ENCODE measurements around the gene CYP11A1. TPM values are rescaled to one million over a fixed set of nuclear protein-coding genes. Genes with fewer than 3 reads are reported as not detected.

The CYP11A1 gene
- total and polyA plus RNA-seq, 10 of the 15 experiments (the other 5 are each of a cell fraction or from before 2014, with no cell fraction given) = 0.11 to 1.2 (median 0.23) TPM; not detected in 5

DNA sequence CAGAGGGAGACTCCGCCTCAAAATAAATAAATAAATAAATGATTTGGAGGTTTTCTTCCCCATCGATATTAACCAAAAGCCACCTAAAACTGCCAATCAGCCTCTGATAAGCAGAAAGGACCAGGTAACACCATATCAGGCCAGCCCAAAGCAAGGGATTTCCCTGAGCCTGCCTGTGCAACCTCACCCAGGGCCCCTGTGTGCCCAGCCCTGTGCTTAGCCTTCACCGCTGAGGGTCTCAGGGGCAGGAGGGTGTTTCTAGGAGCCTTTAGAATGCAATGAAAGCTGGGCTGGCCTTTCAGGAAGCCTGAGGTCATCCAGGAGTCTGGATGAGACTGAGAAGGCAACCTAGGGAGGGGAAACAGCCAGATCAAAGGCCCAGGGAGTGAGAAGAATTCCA lies 35.4 kb downstream of the CYP11A1 start:
- no peaks in the 10 kb centered on the region for H3K36me3 ChIP-seq (ENCODE audit: control insufficient read depth in 2 of 2, insufficient read depth in 2 of 2, low read length in 1 of 2)
- H4K20me1 ChIP-seq (ENCODE audit: control insufficient read depth, insufficient read depth) = no peaks in the 10 kb centered on the region; the same call in 1 of the 2 replicates
- WGBS (ENCODE audit: insufficient coverage, insufficient replicate concordance, low lambda C conversion rate, missing lambda C conversion rate) = 65% methylated on average over 3 of the region's 3 CpGs
- H3K9ac ChIP-seq (ENCODE audit: control insufficient read depth, insufficient read depth, low read length) = no peak overlapping the region
- FAIRE-seq = no peak
- in situ Hi-C loops (cut with MboI) = no loop called here
- H2AFZ ChIP-seq (ENCODE audit: control insufficient read depth, low read depth, low read length) = no peak overlapping the region
- RAD21 ChIA-PET (ENCODE audit: unreplicated experiment) = no interaction called here
- no TSS peak for BruUV-seq (replicated peaks)
- H3K4me1 ChIP-seq (ENCODE audit: control insufficient read depth, insufficient read depth, low read length) = no peaks in the 10 kb centered on the region
- no peak for ATAC-seq
- no peaks in the 10 kb centered on the region for H3K79me2 ChIP-seq (ENCODE audit: control insufficient read depth, insufficient read depth, low read length)
- no peak overlapping the region for H3K4me3 ChIP-seq
- SMC1A ChIA-PET (ENCODE audit: uncharacterized antibody, unreplicated experiment) = no interaction called here
- CTCF ChIA-PET = no interaction called here
- POLR2A ChIA-PET = no interaction called here
- TF ChIP-seq ELK1 (IDR thresholded peaks at IDR 0.05; ENCODE audit: low read depth, low read length) = no peak
- TF ChIP-seq SKIL (IDR thresholded peaks at IDR 0.05; ENCODE audit: low read depth, poor library complexity, severe bottlenecking) = no peak
- TF ChIP-seq JUNB (IDR thresholded peaks at IDR 0.05) = no peak
- no peak for TF ChIP-seq MXI1 (IDR thresholded peaks at IDR 0.05; ENCODE audit: low read depth, low read length)
- TF ChIP-seq SMAD1 (IDR thresholded peaks at IDR 0.05; ENCODE audit: low read depth, partially characterized antibody) = no peak
- TF ChIP-seq, protein P1, sequence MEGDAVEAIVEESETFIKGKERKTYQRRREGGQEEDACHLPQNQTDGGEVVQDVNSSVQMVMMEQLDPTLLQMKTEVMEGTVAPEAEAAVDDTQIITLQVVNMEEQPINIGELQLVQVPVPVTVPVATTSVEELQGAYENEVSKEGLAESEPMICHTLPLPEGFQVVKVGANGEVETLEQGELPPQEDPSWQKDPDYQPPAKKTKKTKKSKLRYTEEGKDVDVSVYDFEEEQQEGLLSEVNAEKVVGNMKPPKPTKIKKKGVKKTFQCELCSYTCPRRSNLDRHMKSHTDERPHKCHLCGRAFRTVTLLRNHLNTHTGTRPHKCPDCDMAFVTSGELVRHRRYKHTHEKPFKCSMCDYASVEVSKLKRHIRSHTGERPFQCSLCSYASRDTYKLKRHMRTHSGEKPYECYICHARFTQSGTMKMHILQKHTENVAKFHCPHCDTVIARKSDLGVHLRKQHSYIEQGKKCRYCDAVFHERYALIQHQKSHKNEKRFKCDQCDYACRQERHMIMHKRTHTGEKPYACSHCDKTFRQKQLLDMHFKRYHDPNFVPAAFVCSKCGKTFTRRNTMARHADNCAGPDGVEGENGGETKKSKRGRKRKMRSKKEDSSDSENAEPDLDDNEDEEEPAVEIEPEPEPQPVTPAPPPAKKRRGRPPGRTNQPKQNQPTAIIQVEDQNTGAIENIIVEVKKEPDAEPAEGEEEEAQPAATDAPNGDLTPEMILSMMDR (IDR thresholded peaks at IDR 0.05 in 2 of 3, conservative IDR thresholded peaks at IDR 0.05 in 1 of 3; ENCODE audit: control insufficient read depth in 2 of 3, extremely low read depth in 1 of 3, insufficient read depth in 1 of 3, low read depth in 3 of 3, low read length in 3 of 3) = no peak
- TF ChIP-seq CBFB (IDR thresholded peaks at IDR 0.05; ENCODE audit: low read depth) = no peak
- TF ChIP-seq BCL11A (IDR thresholded peaks at IDR 0.05; ENCODE audit: low read depth, low read length) = no peak
- no peak for TF ChIP-seq SMAD5 (IDR thresholded peaks at IDR 0.05; ENCODE audit: low read depth)
- no peak for TF ChIP-seq MYB (IDR thresholded peaks at IDR 0.05; ENCODE audit: borderline replicate concordance, low read depth, low read length)
- TF ChIP-seq HDGF (IDR thresholded peaks at IDR 0.05) = no peak
- TF ChIP-seq, protein P2, sequence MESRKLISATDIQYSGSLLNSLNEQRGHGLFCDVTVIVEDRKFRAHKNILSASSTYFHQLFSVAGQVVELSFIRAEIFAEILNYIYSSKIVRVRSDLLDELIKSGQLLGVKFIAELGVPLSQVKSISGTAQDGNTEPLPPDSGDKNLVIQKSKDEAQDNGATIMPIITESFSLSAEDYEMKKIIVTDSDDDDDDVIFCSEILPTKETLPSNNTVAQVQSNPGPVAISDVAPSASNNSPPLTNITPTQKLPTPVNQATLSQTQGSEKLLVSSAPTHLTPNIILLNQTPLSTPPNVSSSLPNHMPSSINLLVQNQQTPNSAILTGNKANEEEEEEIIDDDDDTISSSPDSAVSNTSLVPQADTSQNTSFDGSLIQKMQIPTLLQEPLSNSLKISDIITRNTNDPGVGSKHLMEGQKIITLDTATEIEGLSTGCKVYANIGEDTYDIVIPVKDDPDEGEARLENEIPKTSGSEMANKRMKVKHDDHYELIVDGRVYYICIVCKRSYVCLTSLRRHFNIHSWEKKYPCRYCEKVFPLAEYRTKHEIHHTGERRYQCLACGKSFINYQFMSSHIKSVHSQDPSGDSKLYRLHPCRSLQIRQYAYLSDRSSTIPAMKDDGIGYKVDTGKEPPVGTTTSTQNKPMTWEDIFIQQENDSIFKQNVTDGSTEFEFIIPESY (IDR thresholded peaks at IDR 0.05) = no peak
- TF ChIP-seq IRF5 (IDR thresholded peaks at IDR 0.05; ENCODE audit: borderline replicate concordance) = no peak
- no peaks in the 10 kb centered on the region for H3K9me3 ChIP-seq (replicated peaks; ENCODE audit: control insufficient read depth, insufficient read depth, low read length)
- H3K27me3 ChIP-seq (replicated peaks in 1 of 2; ENCODE audit: control insufficient read depth in 2 of 2, insufficient read depth in 2 of 2, low read length in 1 of 2) = no peaks in the 10 kb centered on the region
- intact Hi-C loops (cut with micrococcal nuclease; ENCODE audit: unreplicated experiment) = no loop called here
- H3K27ac ChIP-seq (ENCODE audit: control insufficient read depth, insufficient read depth) = no peak overlapping the region
- H3K4me2 ChIP-seq (ENCODE audit: control insufficient read depth, insufficient read depth) = no peak overlapping the region
- DNase-seq (ENCODE audit: low read depth, low spot score) = no peak
